Upper lobe of left lung (tissue), 6 donors: ENCODE measurements around the gene SLC6A17. TPM values are rescaled to one million over a fixed set of nuclear protein-coding genes. Genes with fewer than 3 reads are reported as not detected.

Source experiments
- ATAC-seq, 2 donors: fragments of 200-7000 bp; cut with Tn5 transposase; one replicate each; pipeline ENCODE4 v1.9.1; 2022; ENCODE audit warnings: mild to moderate bottlenecking in 2 of 2, moderate library complexity in 2 of 2; ENCODE audit not compliant: low FRiP score in 2 of 2
- DNase-seq, 2 donors: peaks; one replicate each; pipeline ENCODE4 v3.0.0-alpha.2; 2019 to 2020
- H3K27ac ChIP-seq, 4 donors: fragments of 200-600 bp; sonication (generic); one replicate each; pipeline ENCODE4 v1.5.1; 2016 to 2019
- H3K27me3 ChIP-seq, 4 donors: fragments of 200-600 bp; sonication (generic); one replicate each; pipeline ENCODE4 v1.5.1; 2017 to 2019
- H3K36me3 ChIP-seq, 4 donors: fragments of 200-600 bp; sonication (generic); one replicate each; pipeline ENCODE4 v1.5.1; 2016 to 2019
- H3K4me1 ChIP-seq, 4 donors: fragments of 200-600 bp; sonication (generic); one replicate each; pipeline ENCODE4 v1.5.1; 2018 to 2019
- H3K4me3 ChIP-seq, 4 donors: fragments of 200-600 bp; sonication (generic); one replicate each; pipeline ENCODE4 v1.5.1; 2017 to 2019; ENCODE audit warnings: mild to moderate bottlenecking in 2 of 4, moderate library complexity in 1 of 4
- H3K9me3 ChIP-seq, 4 donors: fragments of 200-600 bp; sonication (generic); one replicate each; pipeline ENCODE4 v1.5.1; 2018 to 2019
- EP300 ChIP-seq, 4 donors: sonication (generic); formaldehyde crosslinking; IDR thresholded peaks; one replicate each; pipeline ENCODE4 v1.5.1; 2017; ENCODE audit warnings: antibody characterized with exemption in 4 of 4, control low read depth in 2 of 4
- POLR2A ChIP-seq, 4 donors: fragments of 450-650 bp; IDR thresholded peaks; one replicate each; pipeline ENCODE4 v1.5.1; 2016 to 2017; ENCODE audit warnings: antibody characterized with exemption in 4 of 4, mild to moderate bottlenecking in 2 of 4
- POLR2AphosphoS5 ChIP-seq, 2 donors: sonication (generic); formaldehyde crosslinking; IDR thresholded peaks; one replicate each; pipeline ENCODE4 v1.5.1; 2017; ENCODE audit warnings: antibody characterized with exemption in 2 of 2
- WGBS, 2 donors: methylation state at CpG; one replicate each; pipeline ENCODE4 v1.1.5; 2017 to 2018; 5-methylcytosine and 5-hydroxymethylcytosine counted together
- total RNA-seq, 6 donors: library from RNA; depleted of rRNA in 4 of 6; stranded (reverse); fragments of >200 nt in 4 of 6; gene quantifications; one replicate each; pipeline versions ENCODE4 v1.1.0 to v1.2.1, GENCODE V29; 2016 to 2021
- TF ChIP-seq, protein P1 (sequence below), 6 experiments: fragments of 450-650 bp in 4 of 6; fragments of 200-600 bp in 2 of 6; sonication (generic) in 2 of 6; IDR thresholded peaks; one replicate each; pipeline ENCODE4 v1.5.1; 2016 to 2019; ENCODE audit warnings: antibody characterized with exemption in 6 of 6
- donor health status: DM: no; HTN: no; CAD: no; lungs with moderate emphysema.
- donor health status: DM: no; HTN: yes; CAD: no; lungs with severe emphysema.

SLC6A17 gene
- total RNA-seq, 6 donors from 2014 or later = 0.07 TPM; not detected in 5

GRCh38 chr1:110208916-110209645, 58.8 kb downstream of the SLC6A17 start:
- Histone ChIP-seq H3K4me1 (peaks cover 24 to 42% (median 33%) of the 10 kb centered on the region in 4 donors), H3K4me3 (peak overlapping the region; percentile 8 to 94 (median 90)), H3K27ac (peak overlapping the region; percentile 77 to 91 (median 90)), H3K9me3 (no peaks in the 10 kb centered on the region), H3K36me3 (no peaks in the 10 kb centered on the region), H3K27me3 (peaks cover 0 to 10% (median 3%) of the 10 kb centered on the region in 4 donors)
- DNase-seq = no peak
- WGBS, 2 donors = 60% methylated on average over 7 of the region's 7 CpGs
- TF ChIP-seq POLR2A (IDR thresholded peaks at IDR 0.05) (no peak), POLR2AphosphoS5 (IDR thresholded peaks at IDR 0.05) (no peak), EP300 (IDR thresholded peaks at IDR 0.05) (no peak)
- TF ChIP-seq, protein P1, sequence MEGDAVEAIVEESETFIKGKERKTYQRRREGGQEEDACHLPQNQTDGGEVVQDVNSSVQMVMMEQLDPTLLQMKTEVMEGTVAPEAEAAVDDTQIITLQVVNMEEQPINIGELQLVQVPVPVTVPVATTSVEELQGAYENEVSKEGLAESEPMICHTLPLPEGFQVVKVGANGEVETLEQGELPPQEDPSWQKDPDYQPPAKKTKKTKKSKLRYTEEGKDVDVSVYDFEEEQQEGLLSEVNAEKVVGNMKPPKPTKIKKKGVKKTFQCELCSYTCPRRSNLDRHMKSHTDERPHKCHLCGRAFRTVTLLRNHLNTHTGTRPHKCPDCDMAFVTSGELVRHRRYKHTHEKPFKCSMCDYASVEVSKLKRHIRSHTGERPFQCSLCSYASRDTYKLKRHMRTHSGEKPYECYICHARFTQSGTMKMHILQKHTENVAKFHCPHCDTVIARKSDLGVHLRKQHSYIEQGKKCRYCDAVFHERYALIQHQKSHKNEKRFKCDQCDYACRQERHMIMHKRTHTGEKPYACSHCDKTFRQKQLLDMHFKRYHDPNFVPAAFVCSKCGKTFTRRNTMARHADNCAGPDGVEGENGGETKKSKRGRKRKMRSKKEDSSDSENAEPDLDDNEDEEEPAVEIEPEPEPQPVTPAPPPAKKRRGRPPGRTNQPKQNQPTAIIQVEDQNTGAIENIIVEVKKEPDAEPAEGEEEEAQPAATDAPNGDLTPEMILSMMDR (IDR thresholded peaks at IDR 0.05) = no peak
- ATAC-seq = no peak

- Histone ChIP-seq H3K4me1 (peaks cover 30 to 51% (median 37%) of the 10 kb centered on the region in 4 donors), H3K27ac (peak within 1 kb of the TSS; percentile 77 to 91 (median 90)), H3K36me3 (no peaks in the 10 kb centered on the region), H3K9me3 (no peaks in the 10 kb centered on the region), H3K27me3 (peaks cover 0 to 10% (median 3%) of the 10 kb centered on the region in 4 donors), H3K4me3 (peak within 1 kb of the TSS; percentile 87 to 94 (median 90))
- TF ChIP-seq POLR2A (IDR thresholded peaks at IDR 0.05) = peak in 1 of 4 donors; percentile 43
- TF ChIP-seq, protein P1 (IDR thresholded peaks at IDR 0.05) = peak in 1 of 6 experiments; percentile 21
- TF ChIP-seq EP300 (IDR thresholded peaks at IDR 0.05) = no peak
- peak in 1 of 2 donors; percentile 26 for TF ChIP-seq POLR2AphosphoS5 (IDR thresholded peaks at IDR 0.05)
- 9 to 14% methylated on average over 15 to 21 of the region's 103 CpGs for WGBS, 2 donors
- peak; percentile 91 to 97 for DNase-seq
- peak; percentile 84 to 93 for ATAC-seq
Measured at GRCh38 chr1:110209715-110210603, 59.7 kb downstream of the SLC6A17 start, which contains the start of gene KCNC4. Gene KCNC4 (plus strand): TSS chr1:110210314. CDS start chr1:110211500, 1,186 bp downstream.

GRCh38 chr1:110210604-110211495, 60.6 kb downstream of the SLC6A17 start:
- Histone ChIP-seq H3K4me1 (peaks cover 30 to 54% (median 41%) of the 10 kb centered on the region in 4 donors), H3K36me3 (no peaks in the 10 kb centered on the region), H3K4me3 (peak overlapping the region; percentile 87 to 94 (median 90)), H3K9me3 (no peaks in the 10 kb centered on the region), H3K27me3 (peaks cover 0 to 10% (median 3%) of the 10 kb centered on the region in 4 donors), H3K27ac (peak overlapping the region; percentile 77 to 91 (median 90))
- peak; percentile 19 to 55 for ATAC-seq
- TF ChIP-seq POLR2A (IDR thresholded peaks at IDR 0.05) (no peak), EP300 (IDR thresholded peaks at IDR 0.05) (no peak), POLR2AphosphoS5 (IDR thresholded peaks at IDR 0.05) (no peak)
- TF ChIP-seq, protein P1 (IDR thresholded peaks at IDR 0.05) = no peak
- 0 to 1% methylated on average over 9 to 21 of the region's 101 CpGs for WGBS, 2 donors
- peak; percentile 45 to 92 for DNase-seq
